GM13977 (cell line): ENCODE measurements around the gene CCPG1.
"Not testable (repeated sequence)": the region's sequence is repeated elsewhere in the genome, so short reads cannot be mapped to it uniquely, and the experiment has no call there.

Source experiments
- DNase-seq: peaks from one replicate; pipeline ENCODE4 v3.0.0; 2012; ENCODE audit warnings: low spot score
- in situ Hi-C: fragments of 300-500 bp; cut with MboI; formaldehyde crosslinking; loops from one replicate; pipeline ENCODE4 v1.12.0; 2022; ENCODE audit warnings: low sequenced_read_pairs, low pct_unique_long_range_greater_than_20kb, mixed read lengths, inconsistent platforms; ENCODE audit not compliant: unreplicated experiment
- TF ChIP-seq, protein P1 (sequence below): IDR thresholded peaks from 2 replicates; pipeline ENCODE4 v1.5.1; 2012; ENCODE audit warnings: mild to moderate bottlenecking, control low read depth; ENCODE audit not compliant: insufficient read depth; ENCODE audit errors: extremely low read depth, missing control alignments

Gene CCPG1

DNA sequence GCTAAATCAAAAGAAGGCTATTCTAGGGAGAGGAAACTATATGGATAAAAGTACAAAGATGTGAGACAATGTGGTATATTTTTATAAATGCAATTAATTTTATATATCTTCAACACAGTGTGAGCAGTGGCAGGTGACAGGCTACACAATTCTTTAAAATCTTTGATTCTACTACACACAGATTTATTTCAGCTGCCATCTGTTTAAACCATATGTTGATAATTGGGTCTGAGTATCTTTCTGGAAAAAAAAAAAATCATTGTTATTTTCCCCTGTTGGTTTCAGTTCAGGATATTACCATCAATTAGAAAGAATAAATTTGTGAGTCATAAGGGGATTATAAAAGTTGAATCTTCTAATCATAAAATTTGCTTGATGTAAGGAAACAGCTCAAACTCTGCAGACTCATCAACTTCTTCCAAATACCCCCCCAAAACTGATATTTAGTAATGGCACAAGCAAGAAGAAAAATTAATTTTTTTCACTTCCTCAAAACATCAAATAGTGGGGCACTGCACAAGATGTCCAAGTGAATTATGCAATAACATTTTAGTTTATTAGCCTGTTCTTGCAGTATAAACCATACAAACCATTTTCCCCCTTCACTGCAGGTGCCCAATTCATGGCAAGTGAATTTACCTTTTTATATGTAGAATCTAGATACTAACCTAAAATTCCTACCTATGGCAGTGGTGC lies 12.2 kb upstream of the CCPG1 start:
- no peak for DNase-seq
- in situ Hi-C loops = loop anchor here (25.0 kb wide), 1 partner anchor 208 kb away; no protein-coding TSS in a partner anchor
- TF ChIP-seq, protein P1, sequence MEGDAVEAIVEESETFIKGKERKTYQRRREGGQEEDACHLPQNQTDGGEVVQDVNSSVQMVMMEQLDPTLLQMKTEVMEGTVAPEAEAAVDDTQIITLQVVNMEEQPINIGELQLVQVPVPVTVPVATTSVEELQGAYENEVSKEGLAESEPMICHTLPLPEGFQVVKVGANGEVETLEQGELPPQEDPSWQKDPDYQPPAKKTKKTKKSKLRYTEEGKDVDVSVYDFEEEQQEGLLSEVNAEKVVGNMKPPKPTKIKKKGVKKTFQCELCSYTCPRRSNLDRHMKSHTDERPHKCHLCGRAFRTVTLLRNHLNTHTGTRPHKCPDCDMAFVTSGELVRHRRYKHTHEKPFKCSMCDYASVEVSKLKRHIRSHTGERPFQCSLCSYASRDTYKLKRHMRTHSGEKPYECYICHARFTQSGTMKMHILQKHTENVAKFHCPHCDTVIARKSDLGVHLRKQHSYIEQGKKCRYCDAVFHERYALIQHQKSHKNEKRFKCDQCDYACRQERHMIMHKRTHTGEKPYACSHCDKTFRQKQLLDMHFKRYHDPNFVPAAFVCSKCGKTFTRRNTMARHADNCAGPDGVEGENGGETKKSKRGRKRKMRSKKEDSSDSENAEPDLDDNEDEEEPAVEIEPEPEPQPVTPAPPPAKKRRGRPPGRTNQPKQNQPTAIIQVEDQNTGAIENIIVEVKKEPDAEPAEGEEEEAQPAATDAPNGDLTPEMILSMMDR = no peak

DNA sequence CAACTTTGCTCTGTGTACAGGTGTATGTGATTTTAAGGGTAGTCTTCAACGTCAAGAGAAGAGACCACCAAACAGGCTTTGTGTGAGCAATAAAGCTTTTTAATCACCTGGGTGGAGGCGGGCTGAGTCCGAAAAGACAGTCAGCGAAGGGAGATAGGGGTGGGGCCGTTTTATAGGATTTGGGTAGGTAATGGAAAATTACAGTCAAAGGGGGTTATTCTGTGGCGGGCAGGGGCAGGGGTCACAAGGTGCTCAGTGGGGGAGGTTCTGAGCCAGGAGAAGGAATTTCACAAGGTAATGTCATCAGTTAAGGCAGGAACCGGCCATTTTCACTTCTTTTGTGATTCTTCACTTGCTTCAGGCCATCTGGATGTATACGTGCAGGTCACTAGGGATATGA lies 9.5 kb upstream of the CCPG1 start:
- in situ Hi-C loops = loop anchor here (25.0 kb wide), 1 partner anchor 205 kb away; no protein-coding TSS in a partner anchor
- DNase-seq = not testable (repeated sequence)

DNA sequence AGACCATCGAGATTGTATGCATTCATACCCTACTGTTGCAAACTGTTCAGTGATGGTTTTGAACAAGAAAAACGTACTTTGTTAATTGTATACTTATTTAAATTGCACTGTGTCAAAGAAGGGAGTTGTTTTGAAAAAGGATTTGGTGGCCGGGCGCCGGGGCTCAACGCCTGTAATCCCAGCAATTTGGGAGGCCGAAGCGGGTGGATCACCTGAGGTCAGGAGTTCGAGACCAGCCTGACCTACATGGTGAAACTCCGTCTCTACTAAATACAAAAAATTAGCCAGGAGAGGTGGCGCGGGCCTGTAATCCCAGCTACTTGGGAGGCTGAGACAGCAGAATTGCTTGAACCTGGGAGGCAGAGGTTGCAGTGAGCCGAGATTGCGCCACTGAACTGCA lies 817 bp upstream of the CCPG1 start:
- in situ Hi-C loops = loop anchor here (25.0 kb wide), 1 partner anchor 197 kb away; no protein-coding TSS in a partner anchor
- DNase-seq = not testable (repeated sequence)

DNA sequence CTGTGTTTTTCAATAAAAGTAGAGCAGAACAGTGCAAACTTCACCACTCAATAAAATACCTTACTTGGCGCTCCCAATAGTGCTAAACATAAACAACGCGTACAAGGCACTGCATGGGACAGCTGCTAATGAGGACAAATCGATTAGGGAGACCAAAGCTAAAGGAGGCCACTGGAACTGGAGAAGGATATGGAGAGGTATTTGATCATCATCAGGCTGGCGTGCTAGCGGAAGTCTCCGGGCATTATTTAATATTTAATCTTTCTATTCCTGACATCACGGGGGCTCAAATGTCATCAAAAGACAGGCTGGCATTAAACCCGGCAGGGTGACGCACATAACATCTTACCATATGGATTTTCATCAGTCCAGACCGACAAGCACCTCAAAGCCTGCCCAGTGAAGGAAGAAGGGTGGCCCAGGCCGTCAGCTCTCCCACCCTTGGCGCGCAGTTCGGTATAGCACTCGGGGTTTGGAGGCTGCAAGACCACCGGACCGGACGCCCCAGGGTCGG lies 604 bp downstream of the CCPG1 start:
- TF ChIP-seq, protein P1 = no peak
- in situ Hi-C loops = loop anchor here (25.0 kb wide), 1 partner anchor 195 kb away; no protein-coding TSS in a partner anchor
- DNase-seq = no peak

DNA sequence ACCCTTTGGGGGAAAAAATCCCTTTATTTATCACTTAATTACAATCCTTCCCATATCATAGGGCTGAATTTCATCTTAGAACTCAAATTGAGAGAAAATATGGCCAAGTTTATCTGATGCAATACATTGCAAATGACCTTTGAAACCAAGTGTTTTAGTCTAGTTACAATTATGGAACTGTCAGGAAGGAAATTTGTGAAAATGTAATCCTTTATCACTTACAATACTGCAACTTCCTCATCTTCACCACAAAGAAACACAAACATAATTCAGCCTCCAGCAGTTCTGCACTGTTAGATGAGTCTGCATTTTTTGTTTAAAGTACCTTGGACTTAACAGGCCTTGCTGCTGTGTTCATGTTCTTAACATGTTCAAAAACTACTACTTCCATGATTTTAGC lies 4.6 kb downstream of the CCPG1 start:
- TF ChIP-seq, protein P1 = no peak
- in situ Hi-C loops = loop anchor here (25.0 kb wide), 1 partner anchor 191 kb away; no protein-coding TSS in a partner anchor
- DNase-seq = peak; percentile 29

DNA sequence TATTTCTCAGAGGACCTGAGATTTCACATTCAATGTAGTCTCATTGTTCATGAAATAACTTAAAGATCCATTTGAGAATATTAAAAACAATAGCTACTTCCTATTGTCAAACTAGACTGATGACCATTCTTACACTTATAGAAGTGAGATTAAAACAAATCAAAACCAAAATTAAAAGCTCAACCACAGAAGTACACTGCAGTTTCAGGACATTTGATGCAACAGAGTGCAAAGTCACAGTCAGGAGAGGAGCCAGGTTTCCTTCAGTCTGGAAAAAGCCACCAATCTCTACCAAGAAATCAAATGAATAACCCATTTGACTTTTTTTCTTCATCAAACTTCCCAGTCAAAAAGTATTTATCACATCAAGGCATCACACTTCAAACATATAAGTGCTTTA lies 5.5 kb downstream of the CCPG1 start:
- TF ChIP-seq, protein P1 = no peak
- in situ Hi-C loops = loop anchor here (25.0 kb wide), 1 partner anchor 190 kb away; no protein-coding TSS in a partner anchor
- no peak for DNase-seq

DNA sequence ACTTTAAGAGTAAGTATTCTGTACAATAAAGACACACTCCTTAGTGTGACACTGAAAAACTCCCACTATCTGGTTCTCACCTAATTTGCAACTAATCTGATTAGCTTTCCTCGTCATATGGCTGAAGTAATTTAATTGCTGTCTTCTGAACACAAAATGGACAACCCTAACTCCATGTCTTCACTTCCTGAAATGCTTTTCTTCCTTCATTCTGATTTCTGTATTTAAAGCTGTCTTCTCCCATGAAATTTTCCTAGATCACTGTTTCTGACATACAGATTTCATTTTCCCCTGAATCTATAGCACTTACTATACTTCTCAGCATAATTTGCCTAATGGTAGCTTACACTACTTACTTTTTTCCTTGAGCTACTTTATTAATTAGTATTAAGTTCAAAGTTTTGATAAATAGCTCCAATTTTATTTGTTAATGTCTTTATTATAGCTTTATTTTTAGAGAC lies 6.3 kb downstream of the CCPG1 start:
- in situ Hi-C loops = loop anchor here (25.0 kb wide), 1 partner anchor 190 kb away; no protein-coding TSS in a partner anchor
- TF ChIP-seq, protein P1 = no peak
- no peak for DNase-seq

DNA sequence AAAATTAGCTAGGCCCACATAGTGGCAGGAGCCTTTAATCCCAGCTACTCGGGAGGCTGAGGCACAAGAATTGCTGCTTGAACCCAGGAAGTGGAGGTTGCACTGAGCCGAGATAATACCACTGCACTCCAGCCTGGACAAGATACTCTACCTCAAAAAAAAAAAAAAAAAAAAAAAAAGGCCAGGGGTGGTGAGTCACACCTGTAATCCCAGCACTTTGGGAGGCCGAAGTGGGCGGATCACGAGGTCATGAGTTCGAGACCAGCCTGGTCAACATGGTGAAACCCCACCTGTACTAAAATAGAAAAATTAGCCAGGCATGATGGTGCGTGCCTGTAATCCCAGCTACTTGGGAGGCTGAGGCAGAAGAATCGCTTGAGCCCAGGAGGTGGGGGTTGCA lies 8.1 kb downstream of the CCPG1 start:
- DNase-seq = not testable (repeated sequence)
- in situ Hi-C loops = loop anchor here (25.0 kb wide), 1 partner anchor 188 kb away; no protein-coding TSS in a partner anchor
